B cell (primary cell): ENCODE results near the gene MAGI2.

Source experiments
- EZH2 ChIP-seq: IDR thresholded peaks from 2 replicates; pipeline ENCODE4 v1.6.1; 2012; ENCODE audit warnings: borderline replicate concordance, low read depth, mild to moderate bottlenecking, moderate library complexity, low read length; ENCODE audit not compliant: insufficient read depth, poor library complexity, severe bottlenecking
- TF ChIP-seq, protein P1 (sequence below): fragments of 200-600 bp; IDR thresholded peaks from one replicate; pipeline ENCODE4 v1.8.0; 2022; ENCODE audit warnings: antibody characterized with exemption, mild to moderate bottlenecking

DNA sequence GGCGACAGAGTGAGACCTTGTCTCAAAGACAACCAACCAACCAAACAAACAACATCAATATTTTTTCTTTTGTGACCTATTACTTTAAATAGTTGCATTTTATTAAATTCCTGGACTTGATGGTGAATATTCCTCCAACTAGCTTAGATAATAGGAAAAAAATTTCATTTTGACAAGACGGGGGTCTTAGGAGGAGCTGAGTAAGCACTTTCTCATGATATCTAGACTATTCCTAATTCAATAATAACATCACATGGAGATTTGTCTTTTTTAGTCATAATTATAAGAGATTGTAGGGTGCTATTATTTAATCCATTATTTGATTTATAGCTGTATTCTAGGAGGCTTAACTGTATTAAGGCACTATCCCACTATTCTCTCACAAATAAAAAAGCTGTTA, 952.4 kb downstream of the MAGI2 start:
- TF ChIP-seq, protein P1, sequence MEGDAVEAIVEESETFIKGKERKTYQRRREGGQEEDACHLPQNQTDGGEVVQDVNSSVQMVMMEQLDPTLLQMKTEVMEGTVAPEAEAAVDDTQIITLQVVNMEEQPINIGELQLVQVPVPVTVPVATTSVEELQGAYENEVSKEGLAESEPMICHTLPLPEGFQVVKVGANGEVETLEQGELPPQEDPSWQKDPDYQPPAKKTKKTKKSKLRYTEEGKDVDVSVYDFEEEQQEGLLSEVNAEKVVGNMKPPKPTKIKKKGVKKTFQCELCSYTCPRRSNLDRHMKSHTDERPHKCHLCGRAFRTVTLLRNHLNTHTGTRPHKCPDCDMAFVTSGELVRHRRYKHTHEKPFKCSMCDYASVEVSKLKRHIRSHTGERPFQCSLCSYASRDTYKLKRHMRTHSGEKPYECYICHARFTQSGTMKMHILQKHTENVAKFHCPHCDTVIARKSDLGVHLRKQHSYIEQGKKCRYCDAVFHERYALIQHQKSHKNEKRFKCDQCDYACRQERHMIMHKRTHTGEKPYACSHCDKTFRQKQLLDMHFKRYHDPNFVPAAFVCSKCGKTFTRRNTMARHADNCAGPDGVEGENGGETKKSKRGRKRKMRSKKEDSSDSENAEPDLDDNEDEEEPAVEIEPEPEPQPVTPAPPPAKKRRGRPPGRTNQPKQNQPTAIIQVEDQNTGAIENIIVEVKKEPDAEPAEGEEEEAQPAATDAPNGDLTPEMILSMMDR, result no peak
- no peak for TF ChIP-seq EZH2
